Mammary epithelial cell (primary cell): ENCODE measurements around the gene GUCY1A2.

Experiments
- EZH2 ChIP-seq: IDR thresholded peaks from 2 replicates; pipeline ENCODE4 v1.6.1; 2012; ENCODE audit warnings: low read length, inconsistent platforms, borderline replicate concordance
- TF ChIP-seq, protein P1 (sequence below), 2 donors: IDR thresholded peaks in 1 of 2; conservative IDR thresholded peaks in 1 of 2; 2 replicates each; pipeline ENCODE4 v1.5.1; 2011 to 2012; ENCODE audit warnings: inconsistent platforms in 2 of 2, low read length in 2 of 2, mild to moderate bottlenecking in 2 of 2, control low read depth in 1 of 2, low read depth in 1 of 2; ENCODE audit not compliant: insufficient read depth in 1 of 2; ENCODE audit errors: extremely low read depth in 1 of 2

GRCh38 chr11:106858200-106858599 lies 160.1 kb downstream of the GUCY1A2 start:
- TF ChIP-seq, protein P1, sequence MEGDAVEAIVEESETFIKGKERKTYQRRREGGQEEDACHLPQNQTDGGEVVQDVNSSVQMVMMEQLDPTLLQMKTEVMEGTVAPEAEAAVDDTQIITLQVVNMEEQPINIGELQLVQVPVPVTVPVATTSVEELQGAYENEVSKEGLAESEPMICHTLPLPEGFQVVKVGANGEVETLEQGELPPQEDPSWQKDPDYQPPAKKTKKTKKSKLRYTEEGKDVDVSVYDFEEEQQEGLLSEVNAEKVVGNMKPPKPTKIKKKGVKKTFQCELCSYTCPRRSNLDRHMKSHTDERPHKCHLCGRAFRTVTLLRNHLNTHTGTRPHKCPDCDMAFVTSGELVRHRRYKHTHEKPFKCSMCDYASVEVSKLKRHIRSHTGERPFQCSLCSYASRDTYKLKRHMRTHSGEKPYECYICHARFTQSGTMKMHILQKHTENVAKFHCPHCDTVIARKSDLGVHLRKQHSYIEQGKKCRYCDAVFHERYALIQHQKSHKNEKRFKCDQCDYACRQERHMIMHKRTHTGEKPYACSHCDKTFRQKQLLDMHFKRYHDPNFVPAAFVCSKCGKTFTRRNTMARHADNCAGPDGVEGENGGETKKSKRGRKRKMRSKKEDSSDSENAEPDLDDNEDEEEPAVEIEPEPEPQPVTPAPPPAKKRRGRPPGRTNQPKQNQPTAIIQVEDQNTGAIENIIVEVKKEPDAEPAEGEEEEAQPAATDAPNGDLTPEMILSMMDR (conservative IDR thresholded peaks at IDR 0.05 in 1 of 2, IDR thresholded peaks at IDR 0.05 in 1 of 2; ENCODE audit: extremely low read depth in 1 of 2, insufficient read depth in 1 of 2, low read depth in 1 of 2, low read length in 2 of 2), result no peak
- no peak for TF ChIP-seq EZH2
